CMK (cell line): Measurements from ENCODE around the gene CTSS.
A peak's percentile ranks its signal among the peaks of the same experiment; 100 is the strongest.
"Not testable (repeated sequence)": the region's sequence is repeated elsewhere in the genome, so short reads cannot be mapped to it uniquely, and the experiment has no call there.

ENCODE experiments used
- DNase-seq: peaks from one replicate; pipeline ENCODE4 v3.0.0-alpha.2; 2010; ENCODE audit warnings: low read depth

The CTSS gene

DNA sequence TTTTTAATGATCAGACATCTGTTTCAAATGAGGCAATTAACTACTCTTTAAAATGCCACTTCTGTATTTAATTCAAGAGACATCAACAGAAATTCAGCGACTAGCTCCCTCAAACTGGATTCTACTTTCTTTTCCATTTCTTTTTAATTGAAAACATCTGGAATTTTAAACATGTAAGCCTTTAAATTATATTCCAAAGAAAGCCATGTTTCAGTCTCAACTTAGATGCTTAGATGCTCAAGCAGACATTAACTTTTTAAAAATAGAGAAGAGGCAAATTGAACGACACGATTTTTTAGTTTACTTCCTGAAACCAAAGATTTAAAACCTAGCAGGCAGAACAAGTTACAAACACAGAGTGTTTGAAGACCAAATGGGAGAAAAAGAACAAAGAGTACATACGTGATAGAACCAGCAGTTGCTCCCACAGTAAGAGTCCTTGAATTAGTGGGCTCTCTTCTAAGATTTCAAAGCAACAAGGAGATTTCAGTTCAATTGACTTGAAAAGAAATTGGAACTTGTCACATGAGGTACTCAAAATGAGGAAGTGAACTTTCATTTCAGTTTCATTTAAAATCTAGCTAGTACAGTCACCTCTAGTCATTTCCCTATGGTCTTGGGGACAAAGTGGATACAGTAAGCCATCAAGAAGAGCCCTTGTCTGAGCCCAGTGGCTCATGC is at the start of gene CTSS:
TSS of gene CTSS (minus strand) at position 483 of the 681 bp plus-strand sequence. CDS start 1,015 bp downstream, outside the sequence.
- no peak for DNase-seq

DNA sequence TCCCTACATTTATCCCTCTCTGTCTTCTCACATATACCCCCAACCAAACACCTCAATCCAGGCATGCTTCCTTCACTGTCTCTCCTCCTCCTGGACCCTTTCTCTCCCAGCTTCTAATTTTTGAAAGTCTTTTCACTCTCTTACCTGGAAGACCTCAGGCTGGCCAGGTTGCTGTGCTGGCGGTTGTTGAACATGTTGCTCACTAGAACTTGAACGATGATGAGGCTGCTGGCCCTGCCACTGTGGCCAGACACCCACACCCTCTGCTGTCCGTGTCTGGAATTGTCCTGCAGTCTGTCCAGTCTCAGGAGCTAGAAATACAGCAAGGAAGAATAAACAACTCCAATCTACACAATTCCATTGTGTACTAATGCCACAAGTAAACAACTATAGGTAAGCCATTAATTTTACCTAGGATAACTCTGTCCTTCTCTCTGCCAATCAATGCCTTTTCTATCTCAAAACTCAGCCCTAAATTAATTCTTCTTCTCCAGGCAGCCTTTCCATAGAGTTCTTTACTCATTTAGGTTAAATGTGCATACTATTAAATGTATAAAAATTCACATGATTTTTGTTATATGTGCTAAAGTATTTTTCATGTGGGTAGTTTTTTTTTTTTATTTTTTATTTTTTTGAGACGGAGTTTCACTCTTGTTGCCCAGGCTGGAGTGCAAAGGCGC is 47.6 kb upstream of the CTSS start:
- peak; percentile 5 for DNase-seq

DNA sequence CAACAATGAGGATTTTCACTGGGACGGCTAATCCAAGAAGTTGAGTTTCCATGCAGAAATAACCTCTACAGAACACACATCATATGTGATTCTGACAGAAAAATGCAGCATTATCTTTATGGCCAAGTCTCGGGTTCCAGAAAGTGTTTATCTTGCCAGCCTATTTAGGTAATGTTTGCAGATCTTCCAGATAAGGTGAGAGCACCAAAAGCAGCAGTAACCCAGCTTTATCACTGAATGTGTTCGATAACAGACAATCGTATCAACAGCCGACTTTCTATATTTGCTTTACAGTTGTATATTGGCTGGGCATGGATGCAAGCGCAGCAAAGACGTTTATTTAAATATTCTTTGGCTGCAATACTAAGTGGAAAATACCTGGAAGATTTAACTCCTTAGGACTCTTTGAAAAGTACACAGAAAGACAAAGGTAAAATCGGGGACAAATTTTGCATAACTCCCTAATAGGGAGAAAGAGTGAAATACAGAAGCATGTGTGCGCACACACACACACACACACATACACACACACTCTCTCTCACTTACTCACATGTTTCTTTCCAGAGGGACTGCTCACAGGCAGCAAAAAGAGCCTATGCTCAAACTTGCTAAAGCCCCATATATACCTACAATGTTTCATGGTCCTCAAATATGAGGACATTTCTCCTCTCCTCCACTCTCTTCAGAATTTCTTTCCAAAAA is 45.5 kb upstream of the CTSS start:
- DNase-seq: no peak

GRCh38 chr1:150809651-150810050 is 44.1 kb upstream of the CTSS start:
- DNase-seq: no peak

DNA sequence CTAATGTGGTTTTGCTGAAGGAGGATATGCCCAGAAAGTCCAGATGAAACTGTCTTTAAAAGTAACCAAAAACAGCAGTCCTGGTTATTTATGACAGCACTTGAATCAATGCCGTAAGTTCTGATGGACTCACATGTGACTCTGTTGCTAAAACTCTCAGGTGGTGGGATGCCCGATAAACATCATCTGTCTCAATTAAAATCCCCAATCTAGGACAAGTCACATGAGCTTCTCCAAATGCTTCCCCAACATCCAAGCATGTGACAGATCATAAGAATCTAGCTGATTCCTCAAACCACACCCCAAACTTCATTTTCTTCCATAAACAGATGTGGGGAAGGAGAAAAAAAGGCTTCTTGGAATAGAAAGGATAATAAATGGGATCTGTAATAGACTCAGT is 43.3 kb upstream of the CTSS start:
- DNase-seq: no peak

GRCh38 chr1:150808121-150808520 is 42.5 kb upstream of the CTSS start, which contains the start of gene CTSK:
Gene CTSK, minus strand, starts transcription at chr1:150808260. Its CDS starts 1,455 bp downstream, at chr1:150806805.
- DNase-seq: no peak

DNA sequence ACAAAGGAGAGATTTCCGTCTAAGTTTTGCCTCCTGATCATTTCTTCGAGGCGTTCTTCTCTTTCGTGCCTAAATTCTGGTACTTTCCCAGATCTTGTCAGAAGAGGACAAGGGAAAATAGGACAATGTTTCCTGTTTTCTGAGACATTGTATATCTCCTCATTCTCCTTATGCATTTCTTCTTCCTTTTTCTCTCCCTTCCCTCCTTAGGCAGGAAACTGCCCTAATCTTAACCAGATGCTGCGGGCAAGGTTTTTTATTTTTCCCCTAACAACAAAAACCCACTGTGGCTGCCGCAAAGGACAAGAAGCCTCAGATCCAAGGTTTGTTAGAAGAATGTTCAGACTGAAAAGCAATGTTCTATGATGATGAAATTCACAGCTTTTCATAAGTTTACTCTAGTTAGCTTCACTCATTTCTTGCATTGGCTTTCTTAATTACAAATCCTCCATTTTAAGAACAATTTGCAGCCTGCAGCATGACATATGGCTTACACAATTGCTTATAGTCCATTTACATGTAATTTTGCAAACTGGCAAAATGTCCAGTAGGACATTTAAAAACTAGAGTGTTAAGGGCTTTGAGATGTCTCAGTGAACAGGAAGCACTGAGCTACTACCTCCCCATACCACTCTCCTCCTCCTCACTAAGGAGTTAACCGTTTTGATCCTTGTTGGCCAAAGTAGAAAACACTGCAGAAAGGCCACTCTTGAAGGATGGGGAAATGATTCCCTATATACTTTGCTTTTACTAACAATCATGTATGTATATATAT is 41.9 kb upstream of the CTSS start:
- no peak for DNase-seq

GRCh38 chr1:150805899-150806298 is 40.3 kb upstream of the CTSS start:
- DNase-seq: no peak

DNA sequence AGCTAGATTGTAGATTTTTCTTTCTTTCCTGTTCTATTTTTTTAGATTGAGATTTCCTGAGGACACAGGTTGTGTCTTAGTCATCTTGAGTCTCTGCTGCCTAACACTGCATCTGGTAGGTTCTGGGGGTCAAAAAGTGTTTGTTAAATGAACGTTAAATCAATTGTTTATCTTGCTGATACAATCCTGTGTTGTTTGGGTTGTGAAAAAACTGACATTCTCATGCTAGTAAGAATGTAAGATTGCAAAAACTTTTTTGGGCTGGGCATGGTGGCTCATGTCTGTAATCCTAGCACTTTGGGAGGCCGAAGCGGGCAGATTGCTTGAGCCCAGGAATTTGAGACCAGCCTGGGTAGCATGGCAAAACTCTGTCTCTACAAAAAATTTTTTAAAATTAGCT is 39.1 kb upstream of the CTSS start:
- DNase-seq: no peak

DNA sequence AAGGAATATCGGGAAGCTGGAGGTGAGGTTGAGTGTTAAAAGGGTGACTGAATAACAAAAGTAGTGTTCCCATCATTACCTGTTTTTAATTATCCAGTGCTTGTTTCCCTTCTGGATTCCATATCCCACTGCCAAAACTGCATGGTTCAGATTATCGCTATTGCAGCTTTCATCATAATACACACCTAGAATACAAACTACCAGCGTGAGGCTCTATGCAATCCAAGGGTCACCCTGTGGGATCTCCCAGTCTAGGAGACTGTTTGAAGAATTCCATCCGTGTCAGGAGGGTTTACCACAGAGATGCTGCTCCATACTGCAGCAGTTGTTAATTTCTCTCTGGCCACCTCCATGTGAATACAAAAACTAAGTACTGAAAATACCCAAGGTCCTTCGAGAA is 33.5 kb upstream of the CTSS start:
- DNase-seq: no peak

GRCh38 chr1:150798525-150798924 is 32.9 kb upstream of the CTSS start:
- no peak for DNase-seq

DNA sequence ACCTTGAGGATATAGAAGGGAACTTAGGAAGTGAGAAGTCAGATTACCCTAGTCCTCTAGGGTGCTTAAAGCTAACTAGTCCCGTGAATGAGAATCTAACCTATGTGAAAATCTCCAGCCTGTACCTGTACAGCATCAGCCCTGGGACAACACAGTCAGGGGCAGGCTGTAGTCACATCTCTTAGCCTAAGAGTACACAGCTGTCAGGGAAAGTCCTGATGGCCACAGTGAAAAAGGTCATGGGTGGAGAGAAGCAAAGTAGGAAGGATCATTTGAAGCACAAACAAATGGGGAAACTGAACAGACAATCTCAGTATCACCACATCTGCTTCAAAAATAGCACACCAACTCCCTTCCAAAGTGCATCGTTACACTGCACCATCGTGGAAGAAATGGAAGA is 30.8 kb upstream of the CTSS start:
- DNase-seq: no peak

DNA sequence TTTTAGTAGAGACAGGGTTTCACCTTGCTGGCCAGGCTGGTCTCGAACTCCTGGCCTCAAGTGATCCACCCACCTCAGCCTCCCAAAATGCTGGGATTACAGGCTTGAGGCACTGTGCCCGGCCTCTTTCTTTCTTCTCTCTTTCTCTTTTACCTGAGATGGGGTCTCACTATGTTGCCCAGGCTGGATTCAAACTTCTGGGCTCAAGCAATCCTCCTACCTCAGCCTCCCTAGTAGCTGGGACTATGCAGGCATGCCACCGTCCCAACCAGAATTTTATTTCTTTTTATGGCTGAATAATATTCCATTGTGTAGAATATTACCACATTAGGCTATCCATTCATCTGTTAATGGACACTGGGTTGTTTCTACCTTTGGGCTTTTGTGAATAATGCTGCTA is 28.2 kb upstream of the CTSS start:
- DNase-seq: not testable (repeated sequence)

DNA sequence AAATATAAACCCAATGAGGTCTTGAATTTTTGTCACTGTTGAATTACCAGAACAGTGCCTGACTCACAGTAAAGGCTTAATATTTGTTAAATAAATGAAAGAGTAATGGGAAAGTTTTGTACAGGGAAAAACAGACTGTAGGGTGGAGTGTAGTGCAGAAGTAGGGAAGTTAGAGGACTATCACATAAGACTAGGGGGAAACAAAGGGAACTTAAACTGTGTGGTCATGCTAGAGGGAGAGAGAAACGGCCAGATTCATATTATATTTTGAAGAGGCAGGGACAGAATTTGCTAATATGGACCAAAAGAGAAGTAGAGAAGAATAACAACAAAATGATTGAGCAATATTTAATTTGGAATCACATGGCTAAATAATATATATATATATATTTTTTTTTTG is 27.6 kb upstream of the CTSS start:
- no peak for DNase-seq

DNA sequence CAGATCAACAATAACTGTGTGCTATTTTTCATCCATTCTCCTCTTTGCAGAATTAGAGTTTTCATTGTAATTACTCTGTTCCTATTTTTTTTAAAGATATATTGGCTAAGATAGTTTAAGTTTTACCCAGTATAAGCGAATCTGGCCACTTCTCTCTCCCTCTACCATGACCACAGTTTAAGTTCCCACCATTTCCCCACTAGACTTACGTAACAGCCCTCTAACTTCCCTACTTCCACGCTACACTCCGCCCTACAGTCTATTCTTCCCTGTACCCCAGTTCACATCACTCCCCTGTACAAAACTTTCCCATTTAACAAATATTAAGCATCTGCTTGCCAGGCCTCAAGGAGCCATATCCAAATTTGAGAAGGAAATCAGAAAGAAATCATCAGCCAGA is 26.0 kb upstream of the CTSS start:
- no peak for DNase-seq

GRCh38 chr1:150789396-150789795 is 23.8 kb upstream of the CTSS start:
- no peak for DNase-seq

GRCh38 chr1:150788946-150789345 is 23.4 kb upstream of the CTSS start:
- DNase-seq: no peak

DNA sequence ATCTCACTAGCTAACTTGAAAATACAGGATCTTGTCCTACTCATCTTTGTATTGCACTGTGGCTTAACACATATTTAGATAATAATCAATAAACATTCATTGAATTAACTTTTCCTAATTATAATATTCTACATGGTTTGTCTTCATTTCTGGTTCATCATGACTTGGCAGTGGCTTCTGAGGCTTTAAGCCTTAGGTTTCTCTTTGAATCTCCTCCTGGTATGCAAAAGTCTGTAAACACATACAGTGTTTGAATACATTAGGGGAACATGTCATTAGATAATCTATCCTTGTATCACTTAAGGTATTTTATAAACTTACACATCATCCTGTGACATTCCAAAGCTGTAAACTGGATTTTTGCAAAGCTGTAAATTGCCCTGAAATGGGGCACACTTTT is 21.9 kb upstream of the CTSS start:
- no peak for DNase-seq

DNA sequence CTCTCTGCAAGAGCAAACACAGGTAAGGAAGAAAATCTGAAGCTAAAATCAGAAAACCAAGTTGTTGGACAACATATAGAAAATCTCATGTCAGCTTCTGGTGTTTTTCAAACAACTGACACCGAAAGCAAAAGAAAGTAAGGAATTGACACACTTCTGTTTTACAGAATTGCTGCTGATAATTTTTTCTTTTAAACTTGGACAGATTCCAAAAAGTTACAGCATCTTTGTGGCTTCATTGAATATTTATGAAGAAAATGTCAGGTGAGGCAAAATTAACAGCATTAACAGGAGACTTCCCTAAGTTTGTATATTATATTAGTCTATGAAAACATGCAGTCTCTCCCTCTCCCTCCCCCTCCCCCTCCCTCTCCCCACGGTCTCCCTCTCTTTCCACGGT is 14.9 kb upstream of the CTSS start:
- no peak for DNase-seq

GRCh38 chr1:150778409-150778808 is 12.8 kb upstream of the CTSS start:
- no peak for DNase-seq

GRCh38 chr1:150777544-150777943 is 12.0 kb upstream of the CTSS start:
- DNase-seq: no peak

DNA sequence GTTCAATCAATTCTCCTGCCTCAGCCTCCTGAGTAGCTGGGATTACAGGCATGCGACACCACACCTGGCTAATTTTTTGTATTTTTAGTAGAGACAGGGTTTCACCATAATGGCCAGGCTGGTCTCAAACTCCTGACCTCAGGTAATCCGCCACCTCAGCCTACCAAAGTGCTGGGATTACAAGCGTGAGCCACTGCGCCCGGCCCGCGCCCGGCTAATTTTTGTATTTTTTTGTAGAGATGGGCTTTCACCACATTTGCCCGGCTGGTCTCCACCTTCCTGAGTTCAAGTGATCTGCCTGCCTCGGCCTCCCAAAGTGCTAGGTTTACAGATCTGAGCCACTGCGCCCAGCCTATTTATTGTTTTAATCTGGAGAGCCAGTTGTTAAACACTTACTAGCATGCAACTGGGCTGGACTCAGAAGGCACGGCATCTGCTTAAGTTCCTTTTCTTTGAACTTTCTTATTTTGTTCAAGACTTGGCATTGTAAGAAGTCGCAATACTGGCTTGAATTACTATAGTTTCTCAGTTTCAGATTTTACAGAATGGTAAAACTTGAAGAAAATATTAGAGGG is 10.4 kb upstream of the CTSS start:
- DNase-seq: not testable (repeated sequence)
